CD14-positive monocyte (primary cell): Measurements from ENCODE around the gene FOXJ3. TPM values are rescaled to one million over a fixed set of nuclear protein-coding genes. Genes with fewer than 3 reads are reported as not detected.

Experiments
- DNase-seq, 3 donors: peaks; one replicate each; pipeline ENCODE4 v3.0.0-alpha.2; 2011 to 2022
- H2AFZ ChIP-seq: 2 replicates; pipeline ENCODE4 v1.6.0; 2012; ENCODE audit warnings: mild to moderate bottlenecking, low read depth, low read length, inconsistent platforms; ENCODE audit not compliant: insufficient read depth, poor library complexity, severe bottlenecking
- H3K27ac ChIP-seq, 2 donors: 1 replicate in 1 of 2; 2 replicates in 1 of 2; pipeline ENCODE4 v1.5.1; 2012 to 2013; ENCODE audit warnings: low read length in 2 of 2, control low read depth in 1 of 2, inconsistent platforms in 1 of 2, low read depth in 1 of 2, mild to moderate bottlenecking in 1 of 2
- H3K27me3 ChIP-seq, 2 donors: one replicate each; pipeline versions ENCODE4 v1.6.0 to v1.6.1; 2011 to 2013; ENCODE audit warnings: low read length in 2 of 2; ENCODE audit not compliant: control insufficient read depth in 2 of 2, insufficient read depth in 2 of 2
- H3K36me3 ChIP-seq, 2 donors: replicated peaks in 1 of 2; 1 replicate in 1 of 2; 2 replicates in 1 of 2; pipeline versions ENCODE4 v1.5.1 to v1.6.1; 2012 to 2013; ENCODE audit warnings: low read length in 2 of 2, control low read depth in 1 of 2, inconsistent platforms in 1 of 2, mild to moderate bottlenecking in 1 of 2; ENCODE audit not compliant: insufficient read depth in 2 of 2, control insufficient read depth in 1 of 2
- H3K4me1 ChIP-seq, 2 donors: 1 replicate in 1 of 2; 2 replicates in 1 of 2; pipeline versions ENCODE4 v1.5.1 to v1.6.1; 2012 to 2013; ENCODE audit warnings: low read length in 2 of 2, control low read depth in 1 of 2, inconsistent platforms in 1 of 2, mild to moderate bottlenecking in 1 of 2, moderate library complexity in 1 of 2; ENCODE audit not compliant: insufficient read depth in 2 of 2, control insufficient read depth in 1 of 2
- H3K4me2 ChIP-seq: replicated peaks from 2 replicates; pipeline ENCODE3; 2012; ENCODE audit warnings: low read length, moderate library complexity, mild to moderate bottlenecking; ENCODE audit not compliant: poor library complexity, severe bottlenecking; ENCODE audit errors: extremely low read depth
- H3K4me3 ChIP-seq, 3 experiments: fragments of 200-600 bp in 1 of 3; sonication (generic) in 1 of 3; replicated peaks in 1 of 3; 1 replicate in 2 of 3; 2 replicates in 1 of 3; pipeline ENCODE4 v1.5.1; 2011 to 2013; ENCODE audit warnings: low read length in 3 of 3, mild to moderate bottlenecking in 3 of 3, control low read depth in 2 of 3, low read depth in 2 of 3, inconsistent platforms in 1 of 3, moderate library complexity in 1 of 3
- H3K79me2 ChIP-seq: 2 replicates; pipeline ENCODE4 v1.6.0; 2012; ENCODE audit warnings: mild to moderate bottlenecking, control low read depth, inconsistent platforms, low read length, moderate library complexity; ENCODE audit not compliant: insufficient read depth
- H3K9ac ChIP-seq: 2 replicates; pipeline ENCODE4 v1.6.0; 2017; ENCODE audit warnings: low read length, mild to moderate bottlenecking; ENCODE audit not compliant: insufficient read depth, poor library complexity, severe bottlenecking
- H3K9me3 ChIP-seq, 2 donors: replicated peaks in 1 of 2; 1 replicate in 1 of 2; 2 replicates in 1 of 2; pipeline versions ENCODE4 v1.5.1 to v1.6.1; 2012 to 2013; ENCODE audit warnings: low read length in 2 of 2, control low read depth in 1 of 2; ENCODE audit not compliant: control insufficient read depth in 1 of 2, insufficient read depth in 1 of 2
- H4K20me1 ChIP-seq: 2 replicates; pipeline ENCODE4 v1.6.0; 2012; ENCODE audit warnings: mild to moderate bottlenecking, low read length, control low read depth, moderate library complexity; ENCODE audit not compliant: insufficient read depth
- H3K27ac Mint-ChIP-seq, 7 donors: one replicate each; pipeline ENCODE4 v1.8.0; 2020; ENCODE audit warnings: mild to moderate bottlenecking in 7 of 7, mixed read lengths in 7 of 7, moderate library complexity in 6 of 7, inconsistent platforms in 2 of 7
- H3K27me3 Mint-ChIP-seq, 3 donors: one replicate each; pipeline ENCODE4 v1.8.0; 2021 to 2022; ENCODE audit warnings: low read depth in 3 of 3, mild to moderate bottlenecking in 3 of 3, mixed read lengths in 3 of 3, moderate library complexity in 3 of 3, inconsistent platforms in 1 of 3
- H3K36me3 Mint-ChIP-seq, 2 donors: one replicate each; pipeline ENCODE4 v1.8.0; 2020; ENCODE audit warnings: mixed read lengths in 2 of 2, inconsistent platforms in 1 of 2, mild to moderate bottlenecking in 1 of 2
- H3K4me1 Mint-ChIP-seq: one replicate; pipeline ENCODE4 v1.8.0; 2020; ENCODE audit warnings: mild to moderate bottlenecking, mixed read lengths
- H3K4me3 Mint-ChIP-seq, 2 donors: one replicate each; pipeline ENCODE4 v1.8.0; 2020; ENCODE audit warnings: mild to moderate bottlenecking in 2 of 2, mixed read lengths in 2 of 2, moderate library complexity in 1 of 2
- H3K9me3 Mint-ChIP-seq, 7 donors: one replicate each; pipeline ENCODE4 v1.8.0; 2020 to 2022; ENCODE audit warnings: mixed read lengths in 7 of 7, mild to moderate bottlenecking in 6 of 7, moderate library complexity in 6 of 7, inconsistent platforms in 2 of 7
- WGBS: methylation state at CpG from one replicate; pipeline ENCODE4 v1.1.5; 2013; ENCODE audit warnings: missing lambda C conversion rate; ENCODE audit not compliant: insufficient coverage; 5-methylcytosine and 5-hydroxymethylcytosine counted together
- intact Hi-C, 2 donors: fragments of 100-400 bp; cut with micrococcal nuclease; formaldehyde crosslinking; loops; one replicate each; pipeline versions ENCODE4 v1.15.0 to v1.15.1; 2023
- polyA plus RNA-seq, 3 donors: library from polyadenylated mRNA; depleted of rRNA in 1 of 3; unstranded in 2 of 3; stranded (reverse) in 1 of 3; fragments of 300-500 nt in 2 of 3; fragments of >200 nt in 1 of 3; fragmentation: Illumina TruSeq in 2 of 3; gene quantifications; 1 replicate in 2 of 3; 2 replicates in 1 of 3; pipeline ENCODE4 v1.2.3, GENCODE V29; 2012 to 2021
- TF ChIP-seq, protein P1 (sequence below): fragments of 200-600 bp; IDR thresholded peaks from one replicate; pipeline ENCODE4 v1.8.0; 2022; ENCODE audit warnings: antibody characterized with exemption, mild to moderate bottlenecking

Gene FOXJ3
- polyA plus RNA-seq, 3 donors = 10.2 to 18.5 (median 18.4) TPM

- Mint-ChIP-seq H3K27me3 (peaks cover 5 to 9% (median 6%) of the 10 kb centered on the region in 3 donors), H3K9me3 (peaks cover 0 to 10% (median 6%) of the 10 kb centered on the region in 7 donors), H3K4me1 (peaks cover 16% of the 10 kb centered on the region), H3K27ac (no peak overlapping the region), H3K4me3 (no peak overlapping the region), H3K36me3 (no peaks in the 10 kb centered on the region)
- H3K9ac ChIP-seq = no peak overlapping the region
- TF ChIP-seq, protein P1, sequence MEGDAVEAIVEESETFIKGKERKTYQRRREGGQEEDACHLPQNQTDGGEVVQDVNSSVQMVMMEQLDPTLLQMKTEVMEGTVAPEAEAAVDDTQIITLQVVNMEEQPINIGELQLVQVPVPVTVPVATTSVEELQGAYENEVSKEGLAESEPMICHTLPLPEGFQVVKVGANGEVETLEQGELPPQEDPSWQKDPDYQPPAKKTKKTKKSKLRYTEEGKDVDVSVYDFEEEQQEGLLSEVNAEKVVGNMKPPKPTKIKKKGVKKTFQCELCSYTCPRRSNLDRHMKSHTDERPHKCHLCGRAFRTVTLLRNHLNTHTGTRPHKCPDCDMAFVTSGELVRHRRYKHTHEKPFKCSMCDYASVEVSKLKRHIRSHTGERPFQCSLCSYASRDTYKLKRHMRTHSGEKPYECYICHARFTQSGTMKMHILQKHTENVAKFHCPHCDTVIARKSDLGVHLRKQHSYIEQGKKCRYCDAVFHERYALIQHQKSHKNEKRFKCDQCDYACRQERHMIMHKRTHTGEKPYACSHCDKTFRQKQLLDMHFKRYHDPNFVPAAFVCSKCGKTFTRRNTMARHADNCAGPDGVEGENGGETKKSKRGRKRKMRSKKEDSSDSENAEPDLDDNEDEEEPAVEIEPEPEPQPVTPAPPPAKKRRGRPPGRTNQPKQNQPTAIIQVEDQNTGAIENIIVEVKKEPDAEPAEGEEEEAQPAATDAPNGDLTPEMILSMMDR = no peak
- intact Hi-C loops = no loop called here
- H3K4me2 ChIP-seq = no peak overlapping the region
- H3K27me3 ChIP-seq = no peaks in the 10 kb centered on the region
- H3K36me3 ChIP-seq = no peaks in the 10 kb centered on the region
- no peaks in the 10 kb centered on the region for H3K79me2 ChIP-seq
- no peaks in the 10 kb centered on the region for H4K20me1 ChIP-seq
- H3K27ac ChIP-seq = no peak overlapping the region
- H3K4me3 ChIP-seq = no peak overlapping the region
- DNase-seq = no peak
- peaks cover 6 to 19% of the 10 kb centered on the region in 2 donors for H3K4me1 ChIP-seq
- WGBS = 80% methylated on average over 10 of the region's 12 CpGs
- no peaks in the 10 kb centered on the region for H3K9me3 ChIP-seq
- no peak overlapping the region for H2AFZ ChIP-seq
These were observed 169.4 kb downstream of the FOXJ3 start for GRCh38 chr1:42165511-42166210.

DNA sequence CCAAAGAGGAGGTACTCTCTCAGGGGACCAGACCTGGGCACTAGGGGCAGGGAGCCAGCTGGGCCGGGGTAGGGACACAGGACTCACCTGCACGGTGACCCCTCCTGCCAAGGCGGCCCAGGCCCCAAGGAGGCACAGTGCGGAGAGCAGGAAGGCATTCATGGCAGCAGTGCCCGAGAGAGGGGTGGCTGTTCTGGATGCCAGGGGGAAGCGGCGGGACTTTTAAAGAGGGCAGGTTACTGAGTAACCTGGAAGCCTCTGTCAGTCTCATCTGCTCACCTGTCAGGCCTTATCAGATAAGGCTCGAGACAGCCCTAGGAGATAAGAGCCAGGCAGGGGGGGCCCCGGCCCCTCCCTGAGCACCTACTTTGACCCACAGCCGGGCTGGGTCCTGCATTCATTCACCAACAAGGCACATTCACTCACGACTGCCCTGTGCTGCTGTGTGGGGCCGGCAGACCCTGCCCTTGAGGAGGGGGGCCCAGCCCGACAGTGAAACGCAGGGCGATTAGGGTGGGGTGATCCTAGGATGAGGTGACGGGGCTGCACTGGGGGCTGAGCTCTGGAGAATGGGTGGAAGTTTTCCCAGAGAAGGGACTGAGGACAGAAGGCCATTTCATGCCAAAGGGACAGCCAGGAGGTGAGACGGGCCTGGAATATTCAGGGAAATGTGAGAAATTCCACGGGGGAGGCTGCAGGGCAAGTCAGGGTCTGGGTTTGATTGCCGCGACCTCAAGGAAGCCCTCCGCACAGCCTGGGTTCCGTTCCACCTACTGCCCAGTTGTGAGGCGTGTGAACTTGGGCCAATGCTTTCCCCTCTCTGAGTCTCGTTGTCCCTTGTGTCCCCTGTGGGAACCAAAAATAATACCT lies 170.2 kb downstream of the FOXJ3 start, which contains the start of gene GUCA2A:
GUCA2A (minus strand) TSS at position 195 of the 870 bp plus-strand sequence; CDS start at position 162, 33 bp downstream.
- DNase-seq = no peak
- Mint-ChIP-seq H3K36me3 (no peaks in the 10 kb centered on the region), H3K27ac (no peak within 1 kb of the TSS), H3K27me3 (peaks cover 5 to 9% (median 6%) of the 10 kb centered on the region in 3 donors), H3K4me3 (peak within 1 kb of the TSS in 1 of 2 donors; percentile 43), H3K9me3 (peaks cover 0 to 10% (median 8%) of the 10 kb centered on the region in 7 donors), H3K4me1 (peaks cover 16% of the 10 kb centered on the region)
- Histone ChIP-seq H4K20me1 (no peaks in the 10 kb centered on the region), H3K4me1 (peaks cover 6 to 19% of the 10 kb centered on the region in 2 donors), H3K27ac (no peak within 1 kb of the TSS), H3K4me3 (no peak within 1 kb of the TSS), H3K27me3 (no peaks in the 10 kb centered on the region), H2AFZ (no peak within 1 kb of the TSS), H3K79me2 (no peaks in the 10 kb centered on the region), H3K4me2 (no peak within 1 kb of the TSS), H3K36me3 (no peaks in the 10 kb centered on the region), H3K9ac (no peak within 1 kb of the TSS), H3K9me3 (no peaks in the 10 kb centered on the region)
- TF ChIP-seq, protein P1 = no peak
- 97% methylated on average over 19 of the region's 24 CpGs for WGBS
- intact Hi-C loops = no loop called here
